Kidney (tissue), 14 donors: Measurements from ENCODE around the gene TINAG. TPM values are rescaled to one million over a fixed set of nuclear protein-coding genes. Genes with fewer than 3 reads are reported as not detected.

ENCODE experiments used
- DNase-seq, 5 donors: peaks; one replicate each; pipeline ENCODE4 v3.0.0-alpha.2; 2013 to 2020
- FAIRE-seq: peaks from 2 replicates; lab custom pipeline; 2012; peaks lifted over from hg19 to GRCh38; lab: Jason Lieb, UNC
- H3K27ac ChIP-seq, 2 donors: one replicate each; pipeline ENCODE4 v1.7.0; 2013; ENCODE audit warnings: low read depth in 2 of 2, low read length in 2 of 2, inconsistent platforms in 1 of 2
- H3K27me3 ChIP-seq: one replicate; pipeline ENCODE4 v1.7.1; 2013; ENCODE audit warnings: low read length, inconsistent platforms; ENCODE audit not compliant: control insufficient read depth, insufficient read depth
- H3K36me3 ChIP-seq, 3 donors: one replicate each; pipeline versions ENCODE4 v1.7.0 to v1.7.1; 2013; ENCODE audit warnings: low read length in 3 of 3, control low read depth in 1 of 3, inconsistent platforms in 1 of 3; ENCODE audit not compliant: insufficient read depth in 3 of 3, control insufficient read depth in 2 of 3
- H3K4me1 ChIP-seq, 3 donors: one replicate each; pipeline versions ENCODE4 v1.7.0 to v1.7.1; 2013; ENCODE audit warnings: low read length in 3 of 3, inconsistent platforms in 1 of 3, low read depth in 1 of 3; ENCODE audit not compliant: control insufficient read depth in 2 of 3, insufficient read depth in 2 of 3
- H3K4me3 ChIP-seq, 3 donors: one replicate each; pipeline versions ENCODE4 v1.7.0 to v1.8.1; 2013; ENCODE audit warnings: low read length in 3 of 3, control low read depth in 1 of 3, inconsistent platforms in 1 of 3
- H3K9ac ChIP-seq, 3 donors: one replicate each; pipeline versions ENCODE4 v1.7.0 to v1.7.1; 2013; ENCODE audit warnings: low read length in 3 of 3, control low read depth in 1 of 3, inconsistent platforms in 1 of 3
- H3K9me3 ChIP-seq, 3 donors: one replicate each; pipeline versions ENCODE4 v1.7.0 to v1.7.1; 2013; ENCODE audit warnings: low read length in 3 of 3, control low read depth in 1 of 3, inconsistent platforms in 1 of 3; ENCODE audit not compliant: control insufficient read depth in 2 of 3, insufficient read depth in 1 of 3
- intact Hi-C: fragments of 100-400 bp; cut with DNase I; formaldehyde crosslinking; loops from one replicate; pipeline ENCODE4 v1.11.1; 2022
- polyA plus RNA-seq: library from polyadenylated mRNA; stranded (reverse); fragments of 350-450 nt; fragmentation: Illumina TruSeq; extraction: RNeasy Lipid Tissue Mini Kit (QIAGEN cat#74804); gene quantifications from one replicate; pipeline ENCODE4 v1.2.3, GENCODE V29; 2014; ENCODE audit warnings: low read depth, low replicate concordance; ENCODE audit not compliant: insufficient read depth
- total RNA-seq: library from RNA; stranded (reverse); fragmentation: NEBNext Ultra II Directional; extraction: Animal tissue kit (Norgen Biotek cat#: 25700); gene quantifications from one replicate; pipeline ENCODE4 v1.2.1, GENCODE V29; 2021
- TF ChIP-seq, protein P1 (sequence below): IDR thresholded peaks from 3 replicates; pipeline ENCODE4 v1.5.1; 2012; ENCODE audit warnings: mild to moderate bottlenecking, moderate library complexity, borderline replicate concordance; ENCODE audit not compliant: insufficient read depth; ENCODE audit errors: extremely low read depth
- donor health status: control.
- donor health status: control.
- donor health status: control.
- donor health status: control.
- donor health status: control.
- donor health status: DM: yes; HTN: yes; CAD: no.
- donor health status: Normal renal cell carcinoma (clear cell type).

TINAG gene
- total and polyA plus RNA-seq, 2 donors from 2014 or later, result 22.1 to 73.0 TPM

DNA sequence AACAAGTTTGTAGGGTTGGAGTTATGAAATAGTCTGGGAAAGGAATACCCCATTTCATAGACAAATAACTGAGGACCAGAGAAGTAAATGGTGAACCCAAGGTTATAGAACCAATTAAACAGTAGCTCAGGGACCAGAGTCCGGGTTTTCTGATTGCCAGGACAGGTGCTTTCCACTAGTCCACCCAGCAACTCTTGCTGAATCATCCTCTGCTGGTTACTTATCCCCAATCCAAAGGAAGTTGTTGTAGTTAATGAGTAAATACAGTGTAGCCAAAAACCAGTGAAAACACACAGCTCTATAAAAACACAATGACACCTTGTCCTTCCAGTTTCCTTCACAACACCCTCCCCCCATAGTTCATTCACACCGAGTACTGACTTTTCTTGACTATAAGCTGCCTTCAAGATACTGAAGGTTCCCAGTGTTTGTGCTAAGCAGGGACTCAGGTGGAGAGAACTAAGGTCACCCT, 766 bp upstream of the TINAG start:
- FAIRE-seq (peak; percentile 91), DNase-seq (peak in 3 of 5 donors; percentile 11 to 61 (median 57))
- intact Hi-C loops, result no loop called here
- H3K9ac ChIP-seq, result no peak overlapping the region
- no peaks in the 10 kb centered on the region for H3K36me3 ChIP-seq
- TF ChIP-seq, protein P1, sequence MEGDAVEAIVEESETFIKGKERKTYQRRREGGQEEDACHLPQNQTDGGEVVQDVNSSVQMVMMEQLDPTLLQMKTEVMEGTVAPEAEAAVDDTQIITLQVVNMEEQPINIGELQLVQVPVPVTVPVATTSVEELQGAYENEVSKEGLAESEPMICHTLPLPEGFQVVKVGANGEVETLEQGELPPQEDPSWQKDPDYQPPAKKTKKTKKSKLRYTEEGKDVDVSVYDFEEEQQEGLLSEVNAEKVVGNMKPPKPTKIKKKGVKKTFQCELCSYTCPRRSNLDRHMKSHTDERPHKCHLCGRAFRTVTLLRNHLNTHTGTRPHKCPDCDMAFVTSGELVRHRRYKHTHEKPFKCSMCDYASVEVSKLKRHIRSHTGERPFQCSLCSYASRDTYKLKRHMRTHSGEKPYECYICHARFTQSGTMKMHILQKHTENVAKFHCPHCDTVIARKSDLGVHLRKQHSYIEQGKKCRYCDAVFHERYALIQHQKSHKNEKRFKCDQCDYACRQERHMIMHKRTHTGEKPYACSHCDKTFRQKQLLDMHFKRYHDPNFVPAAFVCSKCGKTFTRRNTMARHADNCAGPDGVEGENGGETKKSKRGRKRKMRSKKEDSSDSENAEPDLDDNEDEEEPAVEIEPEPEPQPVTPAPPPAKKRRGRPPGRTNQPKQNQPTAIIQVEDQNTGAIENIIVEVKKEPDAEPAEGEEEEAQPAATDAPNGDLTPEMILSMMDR, result no peak
- no peaks in the 10 kb centered on the region for H3K9me3 ChIP-seq
- H3K4me3 ChIP-seq, result peak overlapping the region in 2 of 3 donors; percentile 74 to 85
- peak overlapping the region; percentile 79 to 85 for H3K27ac ChIP-seq
- H3K27me3 ChIP-seq, result no peaks in the 10 kb centered on the region
- H3K4me1 ChIP-seq, result no peaks in the 10 kb centered on the region

DNA sequence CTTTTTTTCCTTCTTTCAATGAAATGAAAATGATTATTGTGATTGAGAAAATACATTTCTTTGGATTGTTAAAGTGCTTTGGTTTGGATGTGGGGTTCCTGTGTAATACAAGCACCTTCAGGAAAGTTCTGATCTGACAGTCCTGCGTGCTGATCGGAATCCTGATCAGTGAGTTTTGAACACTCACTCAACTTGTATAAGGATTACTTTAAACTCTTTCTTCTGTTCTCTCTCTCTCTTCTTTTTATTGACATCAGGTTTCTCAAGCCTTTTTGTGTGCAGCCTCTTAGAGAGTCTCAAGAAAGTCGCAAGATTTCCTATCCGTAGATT, 710 bp downstream of the TINAG start:
- Histone ChIP-seq H3K4me3 (peak overlapping the region; percentile 40 to 85 (median 74)), H3K4me1 (no peaks in the 10 kb centered on the region), H3K9me3 (no peaks in the 10 kb centered on the region), H3K27me3 (no peaks in the 10 kb centered on the region), H3K9ac (peak overlapping the region in 1 of 3 donors; percentile 71), H3K36me3 (no peaks in the 10 kb centered on the region), H3K27ac (peak overlapping the region; percentile 44 to 85)
- intact Hi-C loops, result no loop called here
- DNase-seq, result no peak
- no peak for FAIRE-seq
- TF ChIP-seq, protein P1, result no peak

DNA sequence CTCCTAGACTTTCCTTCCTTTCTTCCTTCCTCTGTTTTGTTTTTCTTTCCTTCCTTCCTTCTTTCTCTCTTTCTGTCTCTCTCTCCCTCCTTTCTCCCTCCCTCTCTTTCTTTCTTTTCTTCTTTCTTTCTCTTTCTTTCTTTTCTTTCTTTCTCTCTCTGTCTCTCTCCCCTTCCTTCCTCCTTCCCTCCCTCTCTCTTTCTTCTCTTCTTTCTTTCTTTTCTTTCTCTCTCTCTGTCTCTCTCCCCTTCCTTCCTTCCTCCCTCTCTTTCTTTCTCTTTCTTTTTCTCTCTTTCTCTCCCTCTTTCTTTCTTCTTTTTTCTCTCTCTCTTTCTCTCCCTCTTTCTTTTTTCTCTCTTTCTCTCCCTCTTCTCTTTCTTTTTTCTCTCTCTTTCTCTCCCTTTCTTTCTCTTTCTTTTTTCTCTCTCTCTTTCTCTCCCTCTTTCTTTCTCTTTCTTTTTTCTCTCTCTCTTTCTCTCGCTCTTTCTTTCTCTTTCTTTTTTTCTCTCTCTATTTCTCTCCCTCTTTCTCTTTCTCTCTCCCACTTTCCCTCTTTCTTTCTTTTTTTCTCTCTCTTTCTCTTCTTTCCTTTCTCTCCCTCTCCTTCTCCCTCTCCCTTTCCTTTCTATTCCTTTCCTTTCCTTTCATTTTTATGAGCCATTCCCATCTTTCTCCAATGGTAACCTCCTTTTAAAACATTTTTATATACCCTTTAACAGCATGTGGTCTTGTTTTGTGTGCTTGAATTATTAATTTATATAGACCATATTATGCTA, 2.3 kb downstream of the TINAG start:
- H3K27ac ChIP-seq, result peak overlapping the region in 1 of 2 donors; percentile 8
- TF ChIP-seq, protein P1, result no peak
- no peaks in the 10 kb centered on the region for H3K9me3 ChIP-seq
- DNase-seq (no peak), FAIRE-seq (no peak)
- peak overlapping the region; percentile 22 to 85 (median 74) for H3K4me3 ChIP-seq
- no peaks in the 10 kb centered on the region for H3K27me3 ChIP-seq
- intact Hi-C loops, result no loop called here
- H3K36me3 ChIP-seq, result no peaks in the 10 kb centered on the region
- H3K9ac ChIP-seq, result peak overlapping the region in 1 of 3 donors; percentile 71
- no peaks in the 10 kb centered on the region for H3K4me1 ChIP-seq
